Umbilical cord (tissue), 2 donors: ENCODE measurements around the gene GAGE12F. TPM values are rescaled to one million over a fixed set of nuclear protein-coding genes. Genes with fewer than 3 reads are reported as not detected.
"Not testable (repeated sequence)": the region's sequence is repeated elsewhere in the genome, so short reads cannot be mapped to it uniquely, and the experiment has no call there.

ENCODE experiments used
- DNase-seq: peaks from one replicate; pipeline ENCODE4 v3.0.0-alpha.2; 2015; ENCODE audit warnings: low spot score
- total RNA-seq: library from RNA; depleted of rRNA; stranded (reverse); fragments of >200 nt; gene quantifications from one replicate; pipeline ENCODE4 v1.2.3, GENCODE V29; 2014; ENCODE audit warnings: low replicate concordance; ENCODE audit not compliant: insufficient read depth

The GAGE12F gene, protein sequence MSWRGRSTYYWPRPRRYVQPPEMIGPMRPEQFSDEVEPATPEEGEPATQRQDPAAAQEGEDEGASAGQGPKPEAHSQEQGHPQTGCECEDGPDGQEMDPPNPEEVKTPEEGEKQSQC
- not detected for total RNA-seq

DNA sequence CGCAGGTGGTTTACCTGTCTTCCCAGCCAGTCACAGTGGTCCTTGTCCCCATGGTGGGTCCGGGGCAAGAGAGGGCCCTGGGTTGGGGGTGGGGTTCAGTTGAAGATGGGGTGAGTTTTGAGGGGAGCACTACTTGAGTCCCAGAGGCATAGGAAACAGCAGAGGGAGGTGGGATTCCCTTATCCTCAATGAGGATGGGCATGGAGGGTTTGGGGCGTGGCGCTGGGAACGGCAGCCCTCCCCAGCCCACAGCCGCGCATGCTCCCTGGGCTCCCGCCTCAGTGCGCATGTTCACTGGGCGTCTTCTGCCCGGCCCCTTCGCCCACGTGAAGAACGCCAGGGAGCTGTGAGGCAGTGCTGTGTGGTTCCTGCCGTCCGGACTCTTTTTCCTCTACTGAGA, at the start of gene GAGE12F:
GAGE12F (plus strand) TSS at position 301 of the 400 bp plus-strand sequence. CDS start 1,155 bp downstream, outside the sequence.
- not testable (repeated sequence) for DNase-seq

DNA sequence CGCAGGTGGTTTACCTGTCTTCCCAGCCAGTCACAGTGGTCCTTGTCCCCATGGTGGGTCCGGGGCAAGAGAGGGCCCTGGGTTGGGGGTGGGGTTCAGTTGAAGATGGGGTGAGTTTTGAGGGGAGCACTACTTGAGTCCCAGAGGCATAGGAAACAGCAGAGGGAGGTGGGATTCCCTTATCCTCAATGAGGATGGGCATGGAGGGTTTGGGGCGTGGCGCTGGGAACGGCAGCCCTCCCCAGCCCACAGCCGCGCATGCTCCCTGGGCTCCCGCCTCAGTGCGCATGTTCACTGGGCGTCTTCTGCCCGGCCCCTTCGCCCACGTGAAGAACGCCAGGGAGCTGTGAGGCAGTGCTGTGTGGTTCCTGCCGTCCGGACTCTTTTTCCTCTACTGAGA, 28.8 kb upstream of the GAGE12F start, which contains the start of gene GAGE12C:
GAGE12C (plus strand) TSS at position 301 of the 400 bp plus-strand sequence. CDS start 1,155 bp downstream, outside the sequence.
- not testable (repeated sequence) for DNase-seq

DNA sequence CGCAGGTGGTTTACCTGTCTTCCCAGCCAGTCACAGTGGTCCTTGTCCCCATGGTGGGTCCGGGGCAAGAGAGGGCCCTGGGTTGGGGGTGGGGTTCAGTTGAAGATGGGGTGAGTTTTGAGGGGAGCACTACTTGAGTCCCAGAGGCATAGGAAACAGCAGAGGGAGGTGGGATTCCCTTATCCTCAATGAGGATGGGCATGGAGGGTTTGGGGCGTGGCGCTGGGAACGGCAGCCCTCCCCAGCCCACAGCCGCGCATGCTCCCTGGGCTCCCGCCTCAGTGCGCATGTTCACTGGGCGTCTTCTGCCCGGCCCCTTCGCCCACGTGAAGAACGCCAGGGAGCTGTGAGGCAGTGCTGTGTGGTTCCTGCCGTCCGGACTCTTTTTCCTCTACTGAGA, 19.2 kb upstream of the GAGE12F start, which contains the start of gene GAGE12D:
GAGE12D (plus strand) TSS at position 301 of the 400 bp plus-strand sequence. CDS start 1,155 bp downstream, outside the sequence.
- DNase-seq: not testable (repeated sequence)

DNA sequence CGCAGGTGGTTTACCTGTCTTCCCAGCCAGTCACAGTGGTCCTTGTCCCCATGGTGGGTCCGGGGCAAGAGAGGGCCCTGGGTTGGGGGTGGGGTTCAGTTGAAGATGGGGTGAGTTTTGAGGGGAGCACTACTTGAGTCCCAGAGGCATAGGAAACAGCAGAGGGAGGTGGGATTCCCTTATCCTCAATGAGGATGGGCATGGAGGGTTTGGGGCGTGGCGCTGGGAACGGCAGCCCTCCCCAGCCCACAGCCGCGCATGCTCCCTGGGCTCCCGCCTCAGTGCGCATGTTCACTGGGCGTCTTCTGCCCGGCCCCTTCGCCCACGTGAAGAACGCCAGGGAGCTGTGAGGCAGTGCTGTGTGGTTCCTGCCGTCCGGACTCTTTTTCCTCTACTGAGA, 9.7 kb upstream of the GAGE12F start, which contains the start of gene GAGE12E:
GAGE12E (plus strand) TSS at position 301 of the 400 bp plus-strand sequence. CDS start 1,155 bp downstream, outside the sequence.
- not testable (repeated sequence) for DNase-seq

DNA sequence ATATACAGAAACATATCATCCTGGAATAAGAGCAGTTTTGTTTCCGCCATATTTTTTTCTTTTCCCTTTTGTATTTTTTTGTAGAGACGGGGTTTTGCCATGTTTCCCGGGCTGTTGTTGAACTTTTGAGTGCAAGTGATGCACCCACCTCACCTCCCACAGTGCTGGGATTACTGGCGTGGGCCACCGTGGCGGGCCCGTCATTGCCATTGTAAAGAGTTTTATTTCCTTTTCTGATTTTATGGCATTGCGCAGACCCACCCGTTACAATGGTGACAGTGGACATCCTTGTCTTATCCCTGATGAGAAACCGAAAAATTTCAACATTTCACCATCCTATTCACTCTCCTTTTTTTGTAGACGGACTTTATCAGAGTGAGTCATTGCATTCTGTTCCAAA, 8.1 kb downstream of the GAGE12F start:
- DNase-seq: not testable (repeated sequence)

DNA sequence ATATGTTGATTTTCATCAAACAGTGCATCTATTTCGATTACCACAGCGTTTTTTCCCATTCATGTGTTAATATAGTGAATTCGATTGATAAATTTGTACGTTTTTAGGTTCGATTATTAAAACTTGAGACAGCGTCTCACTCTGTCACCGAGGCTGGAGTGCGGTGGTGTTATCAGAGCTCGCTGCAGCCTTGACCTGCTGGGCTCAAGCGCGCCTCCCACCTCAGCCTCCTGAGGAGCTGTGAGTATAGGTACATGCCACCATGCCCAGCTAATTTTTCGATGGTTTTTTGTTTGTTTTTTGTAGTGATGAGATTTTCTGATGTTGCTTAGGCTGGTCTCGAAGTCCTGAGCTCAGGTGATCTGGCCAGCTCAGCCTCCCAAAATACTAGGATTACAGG, 8.5 kb downstream of the GAGE12F start:
- not testable (repeated sequence) for DNase-seq

DNA sequence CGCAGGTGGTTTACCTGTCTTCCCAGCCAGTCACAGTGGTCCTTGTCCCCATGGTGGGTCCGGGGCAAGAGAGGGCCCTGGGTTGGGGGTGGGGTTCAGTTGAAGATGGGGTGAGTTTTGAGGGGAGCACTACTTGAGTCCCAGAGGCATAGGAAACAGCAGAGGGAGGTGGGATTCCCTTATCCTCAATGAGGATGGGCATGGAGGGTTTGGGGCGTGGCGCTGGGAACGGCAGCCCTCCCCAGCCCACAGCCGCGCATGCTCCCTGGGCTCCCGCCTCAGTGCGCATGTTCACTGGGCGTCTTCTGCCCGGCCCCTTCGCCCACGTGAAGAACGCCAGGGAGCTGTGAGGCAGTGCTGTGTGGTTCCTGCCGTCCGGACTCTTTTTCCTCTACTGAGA, 9.5 kb downstream of the GAGE12F start, which contains the start of gene GAGE12G:
GAGE12G (plus strand) TSS at position 301 of the 400 bp plus-strand sequence. CDS start 1,155 bp downstream, outside the sequence.
- not testable (repeated sequence) for DNase-seq

DNA sequence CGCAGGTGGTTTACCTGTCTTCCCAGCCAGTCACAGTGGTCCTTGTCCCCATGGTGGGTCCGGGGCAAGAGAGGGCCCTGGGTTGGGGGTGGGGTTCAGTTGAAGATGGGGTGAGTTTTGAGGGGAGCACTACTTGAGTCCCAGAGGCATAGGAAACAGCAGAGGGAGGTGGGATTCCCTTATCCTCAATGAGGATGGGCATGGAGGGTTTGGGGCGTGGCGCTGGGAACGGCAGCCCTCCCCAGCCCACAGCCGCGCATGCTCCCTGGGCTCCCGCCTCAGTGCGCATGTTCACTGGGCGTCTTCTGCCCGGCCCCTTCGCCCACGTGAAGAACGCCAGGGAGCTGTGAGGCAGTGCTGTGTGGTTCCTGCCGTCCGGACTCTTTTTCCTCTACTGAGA, 19.0 kb downstream of the GAGE12F start, which contains the start of gene GAGE12H:
GAGE12H (plus strand) TSS at position 301 of the 400 bp plus-strand sequence. CDS start 1,155 bp downstream, outside the sequence.
- DNase-seq: not testable (repeated sequence)

DNA sequence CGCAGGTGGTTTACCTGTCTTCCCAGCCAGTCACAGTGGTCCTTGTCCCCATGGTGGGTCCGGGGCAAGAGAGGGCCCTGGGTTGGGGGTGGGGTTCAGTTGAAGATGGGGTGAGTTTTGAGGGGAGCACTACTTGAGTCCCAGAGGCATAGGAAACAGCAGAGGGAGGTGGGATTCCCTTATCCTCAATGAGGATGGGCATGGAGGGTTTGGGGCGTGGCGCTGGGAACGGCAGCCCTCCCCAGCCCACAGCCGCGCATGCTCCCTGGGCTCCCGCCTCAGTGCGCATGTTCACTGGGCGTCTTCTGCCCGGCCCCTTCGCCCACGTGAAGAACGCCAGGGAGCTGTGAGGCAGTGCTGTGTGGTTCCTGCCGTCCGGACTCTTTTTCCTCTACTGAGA, 28.6 kb downstream of the GAGE12F start, which contains the start of gene GAGE2A:
GAGE2A (plus strand) TSS at position 301 of the 400 bp plus-strand sequence. CDS start 1,155 bp downstream, outside the sequence.
- DNase-seq: not testable (repeated sequence)

DNA sequence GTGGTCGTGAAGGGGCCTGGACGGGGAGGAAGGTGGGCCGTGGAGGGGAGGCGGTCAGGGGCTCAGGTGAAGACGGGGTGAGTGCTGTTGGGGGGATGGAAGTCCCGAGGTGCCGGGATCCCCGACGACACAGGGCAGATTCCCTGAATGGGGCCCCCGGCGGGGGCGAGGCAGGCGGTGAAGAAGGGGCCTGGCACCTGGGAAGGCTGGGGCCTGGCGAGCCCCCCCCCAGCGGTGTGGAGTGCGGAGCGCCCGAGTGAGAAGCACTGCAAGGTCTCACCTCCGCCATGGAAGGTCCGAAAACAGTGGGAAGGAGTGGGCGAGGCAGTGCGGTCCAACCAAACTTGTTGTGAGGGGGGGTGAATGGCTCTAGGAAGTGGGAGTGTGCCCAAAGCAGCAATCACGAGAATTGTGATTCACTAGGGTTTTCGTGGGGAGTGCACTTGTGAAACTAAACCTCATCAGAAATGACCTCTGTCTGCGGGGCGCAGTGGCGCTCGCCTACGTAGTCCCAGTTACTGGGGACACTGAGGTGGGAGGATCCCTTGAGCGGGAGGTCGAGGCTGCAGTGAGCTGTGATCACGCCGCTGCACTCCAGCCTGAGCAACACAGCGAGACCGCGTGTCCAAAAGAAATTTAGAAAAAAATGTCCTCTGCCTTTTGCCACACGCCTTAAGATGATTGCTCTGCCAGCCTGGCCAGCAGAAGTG, 29.3 kb downstream of the GAGE12F start:
- DNase-seq: not testable (repeated sequence)

DNA sequence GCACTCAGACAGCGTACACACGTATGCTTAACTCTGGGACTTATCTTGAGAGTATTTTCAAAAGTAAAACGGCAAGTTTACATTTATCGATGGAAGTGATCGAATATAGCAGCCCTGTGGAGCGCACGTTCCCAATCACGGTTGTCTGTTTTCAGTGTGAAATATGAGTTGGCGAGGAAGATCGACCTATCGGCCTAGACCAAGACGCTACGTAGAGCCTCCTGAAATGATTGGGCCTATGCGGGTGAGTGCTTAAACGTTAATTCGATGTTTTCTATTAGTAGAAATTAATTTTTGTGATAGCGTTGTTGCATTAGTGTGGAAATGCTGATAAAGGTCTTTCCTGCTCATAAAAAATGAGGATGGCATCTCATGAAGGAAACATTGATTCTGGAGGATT, 29.8 kb downstream of the GAGE12F start:
- DNase-seq: not testable (repeated sequence)

DNA sequence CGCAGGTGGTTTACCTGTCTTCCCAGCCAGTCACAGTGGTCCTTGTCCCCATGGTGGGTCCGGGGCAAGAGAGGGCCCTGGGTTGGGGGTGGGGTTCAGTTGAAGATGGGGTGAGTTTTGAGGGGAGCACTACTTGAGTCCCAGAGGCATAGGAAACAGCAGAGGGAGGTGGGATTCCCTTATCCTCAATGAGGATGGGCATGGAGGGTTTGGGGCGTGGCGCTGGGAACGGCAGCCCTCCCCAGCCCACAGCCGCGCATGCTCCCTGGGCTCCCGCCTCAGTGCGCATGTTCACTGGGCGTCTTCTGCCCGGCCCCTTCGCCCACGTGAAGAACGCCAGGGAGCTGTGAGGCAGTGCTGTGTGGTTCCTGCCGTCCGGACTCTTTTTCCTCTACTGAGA, 38.1 kb downstream of the GAGE12F start, which contains the start of gene GAGE1:
GAGE1 (plus strand) TSS at position 301 of the 400 bp plus-strand sequence. CDS start 1,155 bp downstream, outside the sequence.
- DNase-seq: not testable (repeated sequence)

DNA sequence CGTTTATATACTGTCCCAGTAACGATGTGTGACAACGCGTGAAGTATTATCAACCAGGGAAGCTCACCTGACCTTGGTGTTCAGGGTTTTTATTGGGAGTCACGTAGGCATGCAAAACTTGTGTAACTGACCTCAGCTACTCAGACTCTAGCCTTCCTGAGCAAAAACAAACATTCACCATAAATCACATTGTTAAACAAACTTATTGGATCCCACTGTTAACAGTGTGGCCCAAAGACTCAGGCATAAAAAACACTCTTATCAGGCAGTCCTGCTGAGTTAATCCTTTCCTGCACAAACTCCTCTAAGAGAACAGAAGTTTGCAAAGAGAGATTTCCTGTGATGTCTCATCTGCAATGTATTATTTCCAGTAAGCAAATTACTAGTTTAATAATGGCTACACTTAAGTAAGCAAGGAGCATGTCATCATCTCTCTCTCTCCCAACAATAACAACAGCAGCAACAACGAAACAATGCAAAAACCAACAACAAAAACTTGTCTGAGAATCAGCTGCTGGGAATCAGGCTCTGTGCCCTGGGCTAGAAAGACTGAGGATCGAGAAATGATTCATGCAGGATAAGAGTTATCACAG, 50.2 kb downstream of the GAGE12F start:
- peak; percentile 76 for DNase-seq

Other genes starting within 250 kb of the GAGE12F start
- gene GAGE12J, start 238.8 kb upstream of the GAGE12F start, total RNA-seq: not detected
- gene GAGE13, start 229.3 kb upstream of the GAGE12F start, total RNA-seq: not detected
- gene GAGE12C, start 28.7 kb upstream of the GAGE12F start, total RNA-seq: not detected
- not detected for gene GAGE12D, start 19.1 kb upstream of the GAGE12F start, total RNA-seq
- gene GAGE12E, start 9.6 kb upstream of the GAGE12F start, total RNA-seq: not detected
- gene GAGE12G, start 9.6 kb downstream of the GAGE12F start, total RNA-seq: not detected
- not detected for gene GAGE12H, start 19.1 kb downstream of the GAGE12F start, total RNA-seq
- not detected for gene GAGE2A, start 28.7 kb downstream of the GAGE12F start, total RNA-seq
- 1.4 TPM for gene GAGE1, start 38.2 kb downstream of the GAGE12F start, total RNA-seq
- not detected for gene PAGE1, start 135.1 kb downstream of the GAGE12F start, total RNA-seq